HFF-Myc (cell line): ENCODE results near the gene PEX12.
"Not testable (repeated sequence)": the region's sequence is repeated elsewhere in the genome, so short reads cannot be mapped to it uniquely, and the experiment has no call there.

Source experiments
- DNase-seq: peaks from one replicate; pipeline ENCODE4 v3.0.0-alpha.2; 2011; ENCODE audit warnings: low read depth; ENCODE audit errors: extremely low read depth
- H3K4me3 ChIP-seq: replicated peaks from 2 replicates; pipeline ENCODE4 v1.5.1; 2011; ENCODE audit warnings: low read depth, mild to moderate bottlenecking, control low read depth, low read length
- TF ChIP-seq, protein P1 (sequence below): IDR thresholded peaks from 2 replicates; pipeline ENCODE4 v1.5.1; 2012; ENCODE audit warnings: mild to moderate bottlenecking, low read depth, low read length, control low read depth; ENCODE audit errors: missing control alignments

Gene PEX12

DNA sequence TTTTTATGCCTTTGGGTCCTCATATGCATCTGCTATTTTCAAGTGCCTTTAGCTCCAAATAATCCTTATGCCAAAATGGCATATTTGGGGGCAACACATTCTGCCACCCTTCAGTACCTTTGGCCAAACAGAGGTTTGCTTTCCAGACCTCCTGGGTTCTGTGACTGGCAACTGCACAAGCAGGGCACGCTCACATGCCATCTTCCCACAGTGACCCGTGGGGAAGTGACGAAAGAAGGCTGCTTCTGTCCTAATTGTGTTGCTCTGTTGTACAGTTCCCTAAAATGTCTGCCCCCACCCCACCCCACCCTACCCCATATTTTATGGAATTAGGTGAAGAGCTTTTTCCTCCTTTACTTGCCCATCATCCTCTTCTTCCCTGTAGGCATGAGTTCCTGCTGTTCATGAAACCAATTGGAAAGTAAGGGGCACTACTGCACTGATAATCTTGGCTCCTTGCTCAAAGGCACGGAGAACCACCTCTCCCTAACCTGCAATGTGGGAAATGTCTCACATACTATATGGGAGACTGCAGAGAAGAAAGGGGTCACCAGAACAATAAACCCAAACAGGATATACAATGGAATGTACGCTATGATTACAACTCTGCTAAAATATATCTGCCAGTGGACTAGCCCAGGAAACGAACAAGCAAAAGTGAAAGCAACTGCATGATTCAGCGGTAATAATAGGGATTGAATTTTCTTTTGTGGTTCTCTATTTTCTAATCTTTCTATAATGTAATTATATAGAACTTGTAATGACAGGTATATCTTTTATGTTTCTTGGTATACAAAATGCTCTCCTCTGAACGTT, 37.6 kb downstream of the PEX12 start:
- TF ChIP-seq, protein P1, sequence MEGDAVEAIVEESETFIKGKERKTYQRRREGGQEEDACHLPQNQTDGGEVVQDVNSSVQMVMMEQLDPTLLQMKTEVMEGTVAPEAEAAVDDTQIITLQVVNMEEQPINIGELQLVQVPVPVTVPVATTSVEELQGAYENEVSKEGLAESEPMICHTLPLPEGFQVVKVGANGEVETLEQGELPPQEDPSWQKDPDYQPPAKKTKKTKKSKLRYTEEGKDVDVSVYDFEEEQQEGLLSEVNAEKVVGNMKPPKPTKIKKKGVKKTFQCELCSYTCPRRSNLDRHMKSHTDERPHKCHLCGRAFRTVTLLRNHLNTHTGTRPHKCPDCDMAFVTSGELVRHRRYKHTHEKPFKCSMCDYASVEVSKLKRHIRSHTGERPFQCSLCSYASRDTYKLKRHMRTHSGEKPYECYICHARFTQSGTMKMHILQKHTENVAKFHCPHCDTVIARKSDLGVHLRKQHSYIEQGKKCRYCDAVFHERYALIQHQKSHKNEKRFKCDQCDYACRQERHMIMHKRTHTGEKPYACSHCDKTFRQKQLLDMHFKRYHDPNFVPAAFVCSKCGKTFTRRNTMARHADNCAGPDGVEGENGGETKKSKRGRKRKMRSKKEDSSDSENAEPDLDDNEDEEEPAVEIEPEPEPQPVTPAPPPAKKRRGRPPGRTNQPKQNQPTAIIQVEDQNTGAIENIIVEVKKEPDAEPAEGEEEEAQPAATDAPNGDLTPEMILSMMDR: no peak
- H3K4me3 ChIP-seq: no peak overlapping the region
- no peak for DNase-seq

DNA sequence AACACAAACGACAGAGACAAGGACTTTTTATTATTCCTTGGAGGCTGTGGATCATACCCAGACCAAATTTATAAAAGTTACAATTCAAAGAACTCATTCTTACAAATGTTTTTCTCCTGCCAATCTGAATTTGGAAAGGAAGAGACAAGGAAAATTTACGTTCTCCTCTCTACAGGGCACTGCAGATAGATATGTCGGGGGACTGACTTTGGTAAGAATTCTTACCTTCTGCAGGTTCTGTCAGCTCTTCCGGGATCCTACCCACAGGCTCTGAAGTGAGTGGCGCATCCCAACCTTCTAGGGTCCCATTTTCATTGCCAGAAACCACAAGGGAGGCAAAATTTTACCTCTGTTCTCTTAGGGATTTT, 38.7 kb downstream of the PEX12 start:
- TF ChIP-seq, protein P1: no peak
- DNase-seq: no peak
- no peak overlapping the region for H3K4me3 ChIP-seq

DNA sequence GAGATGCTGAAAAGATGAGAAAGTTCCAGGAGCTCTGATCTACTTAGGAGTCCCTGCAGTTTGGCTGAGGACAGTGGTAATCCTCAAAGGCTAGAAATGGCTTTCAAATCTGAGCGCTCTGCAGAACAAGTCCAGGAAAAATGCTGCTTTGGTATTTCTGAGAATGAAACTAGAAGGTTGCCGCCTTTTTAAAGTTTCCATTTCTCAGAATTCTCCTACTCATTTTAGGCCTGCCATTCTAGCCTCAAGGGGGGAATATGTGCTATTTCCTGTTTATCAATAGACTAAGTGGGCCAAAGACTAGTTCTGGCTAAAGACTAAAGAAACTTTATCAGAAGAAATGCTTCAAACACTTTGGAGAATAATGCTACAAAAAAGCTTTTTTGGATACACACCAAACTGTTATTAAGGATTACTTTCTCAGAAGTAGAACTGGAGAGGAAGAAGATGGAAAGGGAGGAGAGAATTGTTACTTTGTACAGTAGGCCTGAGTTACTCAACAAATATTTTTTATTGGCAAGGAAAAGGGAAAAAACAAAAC, 40.7 kb downstream of the PEX12 start, which contains the start of gene SLFN12L:
Gene SLFN12L (minus strand): TSS at position 78 of the 541 bp plus-strand sequence. CDS start 15,314 bp downstream, outside the sequence.
- TF ChIP-seq, protein P1: no peak
- no peak for DNase-seq
- no peak within 1 kb of the TSS for H3K4me3 ChIP-seq

DNA sequence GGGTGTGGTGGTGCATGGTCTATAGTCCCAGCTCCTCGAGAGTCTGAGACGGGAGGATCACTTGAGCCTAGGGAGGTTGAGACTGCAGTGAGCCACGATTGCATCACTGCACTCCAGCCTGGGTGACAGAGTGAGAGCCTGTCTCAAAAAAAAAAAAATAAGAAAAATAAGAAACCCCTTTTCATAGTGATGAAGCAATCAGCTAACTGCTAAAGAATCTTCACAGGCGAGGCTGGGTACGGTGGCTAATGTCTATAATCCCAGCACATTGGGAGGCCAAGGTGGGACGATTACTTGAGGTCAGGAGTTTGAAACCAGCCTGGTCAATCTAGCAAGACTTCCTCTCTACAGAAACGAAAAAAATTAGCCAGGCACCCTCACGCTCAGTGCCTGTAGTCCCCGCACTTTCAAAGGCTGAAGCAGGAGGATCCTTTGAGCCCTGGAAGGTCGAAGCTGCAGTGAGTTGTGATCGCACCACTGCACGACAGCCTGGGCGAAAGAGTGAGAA, 41.7 kb downstream of the PEX12 start:
- H3K4me3 ChIP-seq: no peak overlapping the region
- DNase-seq: no peak

DNA sequence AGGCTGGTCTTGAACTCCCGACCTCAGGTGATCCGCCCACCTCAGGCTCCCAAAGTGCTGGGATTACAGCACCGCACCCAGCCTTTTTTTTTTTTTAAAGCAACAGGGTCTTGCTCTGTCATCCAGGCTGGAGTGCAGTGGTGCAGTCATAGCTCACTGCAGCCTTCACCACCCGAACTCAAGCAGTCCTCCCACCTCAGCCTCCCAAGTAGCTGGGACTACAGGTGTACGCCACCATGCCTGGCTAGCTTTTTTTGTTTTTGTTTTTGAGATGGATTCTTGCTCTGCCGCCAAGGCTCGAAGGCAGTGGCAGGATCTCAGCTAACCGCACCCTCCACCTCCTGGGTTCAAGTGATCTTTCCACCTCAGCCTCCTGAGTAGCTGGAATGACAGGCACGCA, 43.0 kb downstream of the PEX12 start:
- DNase-seq, H3K4me3 ChIP-seq: not testable (repeated sequence)

More for the DNA sequence above, 41.7 kb downstream of the PEX12 start:
- TF ChIP-seq, protein P1: no peak

DNA sequence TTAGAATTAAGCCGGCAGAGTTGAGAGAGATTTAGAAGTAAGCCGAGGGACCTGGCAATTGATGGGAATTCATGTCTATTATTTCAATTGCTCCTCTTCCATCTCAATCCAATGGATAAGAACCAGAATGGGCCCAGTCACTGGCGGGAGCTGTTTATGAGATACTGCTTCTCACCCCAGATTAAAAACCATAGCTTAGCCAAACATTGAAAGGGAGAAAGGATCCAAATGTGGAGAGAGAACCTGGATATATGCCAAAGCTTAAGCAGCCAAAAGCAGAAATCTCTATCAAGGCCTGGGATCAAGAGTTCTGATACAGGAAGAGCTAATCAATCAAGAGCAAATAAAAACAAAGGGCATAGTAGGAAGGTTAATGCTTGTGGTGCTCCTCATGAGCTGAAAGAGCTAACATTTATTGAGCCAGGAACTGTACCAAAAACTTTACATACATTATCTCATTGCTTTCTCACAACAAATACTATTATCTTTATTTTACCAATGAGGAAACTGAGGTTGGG, 43.7 kb downstream of the PEX12 start:
- H3K4me3 ChIP-seq: no peak overlapping the region
- no peak for DNase-seq
- TF ChIP-seq, protein P1: no peak

DNA sequence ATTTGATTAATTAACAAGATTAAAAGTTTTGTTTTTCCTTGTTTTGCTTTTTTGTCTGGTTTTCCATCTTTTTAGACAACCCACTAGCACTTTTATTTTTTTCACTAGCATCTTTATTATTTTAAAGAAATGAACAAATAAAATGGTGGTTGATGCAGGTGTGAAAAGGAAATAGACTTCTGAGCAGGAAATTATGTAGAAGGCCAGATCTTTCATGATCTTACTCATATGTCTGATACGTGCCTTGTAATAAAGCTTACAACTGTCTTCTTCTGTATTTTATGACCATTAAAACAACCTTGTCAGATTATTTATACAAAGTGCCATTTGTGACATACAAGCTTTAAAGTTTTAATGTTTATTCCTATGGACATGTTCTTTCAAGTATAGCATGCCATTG, 47.2 kb downstream of the PEX12 start:
- no peak overlapping the region for H3K4me3 ChIP-seq
- DNase-seq: no peak
- TF ChIP-seq, protein P1: no peak
